ENCODE data around the gene AMOTL1.

DNA sequence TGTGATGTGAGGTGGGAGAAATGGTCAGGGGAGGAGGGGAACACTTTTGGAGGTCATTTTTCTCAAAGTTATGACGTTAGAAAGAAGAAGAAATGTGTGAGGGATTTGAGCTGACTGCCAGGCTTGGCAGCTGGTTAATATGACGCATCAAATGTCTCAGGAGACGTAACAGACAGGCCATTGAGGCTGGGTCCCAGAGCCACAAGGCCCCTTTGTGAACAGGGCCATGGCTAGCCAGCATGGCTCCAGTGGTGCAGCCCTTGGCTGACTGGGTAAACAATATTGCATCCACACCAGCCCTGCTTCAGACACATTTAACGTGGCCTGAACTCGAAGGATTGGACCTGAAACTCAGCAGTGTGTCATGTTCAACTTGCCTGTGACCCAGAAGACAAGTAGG, 34.3 kb downstream of the AMOTL1 start:
- TF ChIP-seq, protein P1, sequence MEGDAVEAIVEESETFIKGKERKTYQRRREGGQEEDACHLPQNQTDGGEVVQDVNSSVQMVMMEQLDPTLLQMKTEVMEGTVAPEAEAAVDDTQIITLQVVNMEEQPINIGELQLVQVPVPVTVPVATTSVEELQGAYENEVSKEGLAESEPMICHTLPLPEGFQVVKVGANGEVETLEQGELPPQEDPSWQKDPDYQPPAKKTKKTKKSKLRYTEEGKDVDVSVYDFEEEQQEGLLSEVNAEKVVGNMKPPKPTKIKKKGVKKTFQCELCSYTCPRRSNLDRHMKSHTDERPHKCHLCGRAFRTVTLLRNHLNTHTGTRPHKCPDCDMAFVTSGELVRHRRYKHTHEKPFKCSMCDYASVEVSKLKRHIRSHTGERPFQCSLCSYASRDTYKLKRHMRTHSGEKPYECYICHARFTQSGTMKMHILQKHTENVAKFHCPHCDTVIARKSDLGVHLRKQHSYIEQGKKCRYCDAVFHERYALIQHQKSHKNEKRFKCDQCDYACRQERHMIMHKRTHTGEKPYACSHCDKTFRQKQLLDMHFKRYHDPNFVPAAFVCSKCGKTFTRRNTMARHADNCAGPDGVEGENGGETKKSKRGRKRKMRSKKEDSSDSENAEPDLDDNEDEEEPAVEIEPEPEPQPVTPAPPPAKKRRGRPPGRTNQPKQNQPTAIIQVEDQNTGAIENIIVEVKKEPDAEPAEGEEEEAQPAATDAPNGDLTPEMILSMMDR (IDR thresholded peaks at IDR 0.05) = no peak
- no peak for TF ChIP-seq POLR2A (IDR thresholded peaks at IDR 0.05)
